Stimulated activated CD4-positive, alpha-beta T cell treated with anti-CD3 and anti-CD28 coated beads, Interleukin-1b, Interleukin-23, amount 100 ng/mL, for 48 hours (primary cell): ENCODE measurements around the gene CCNH.

Experiments
- DNase-seq: peaks from one replicate; pipeline ENCODE4 v3.0.0-alpha.2; 2020

The CCNH gene

GRCh38 chr5:87401626-87402025, 11.1 kb downstream of the CCNH start:
- DNase-seq: no peak

GRCh38 chr5:87400305-87400899, 12.3 kb downstream of the CCNH start:
- DNase-seq: no peak

DNA sequence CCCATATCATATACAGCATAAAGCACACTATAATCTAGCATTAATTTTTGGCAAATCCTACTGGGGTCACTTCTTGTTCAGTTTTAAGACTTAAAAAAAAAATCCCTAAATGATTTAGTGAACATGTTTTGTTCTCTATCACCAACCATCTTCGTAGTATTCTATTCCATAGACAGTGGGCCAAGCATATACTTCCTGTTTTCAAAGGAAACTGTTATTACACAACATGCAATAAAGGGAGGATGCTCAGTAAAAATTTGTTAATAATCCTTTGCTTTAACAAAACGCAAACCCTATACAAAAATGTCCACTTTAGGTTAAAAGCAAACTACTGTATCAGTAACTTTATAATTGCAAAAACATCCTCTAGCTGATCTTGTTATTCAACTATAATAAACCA, 13.0 kb downstream of the CCNH start:
- no peak for DNase-seq

- no peak for DNase-seq
Measured at GRCh38 chr5:87398981-87399614, 13.6 kb downstream of the CCNH start.

DNA sequence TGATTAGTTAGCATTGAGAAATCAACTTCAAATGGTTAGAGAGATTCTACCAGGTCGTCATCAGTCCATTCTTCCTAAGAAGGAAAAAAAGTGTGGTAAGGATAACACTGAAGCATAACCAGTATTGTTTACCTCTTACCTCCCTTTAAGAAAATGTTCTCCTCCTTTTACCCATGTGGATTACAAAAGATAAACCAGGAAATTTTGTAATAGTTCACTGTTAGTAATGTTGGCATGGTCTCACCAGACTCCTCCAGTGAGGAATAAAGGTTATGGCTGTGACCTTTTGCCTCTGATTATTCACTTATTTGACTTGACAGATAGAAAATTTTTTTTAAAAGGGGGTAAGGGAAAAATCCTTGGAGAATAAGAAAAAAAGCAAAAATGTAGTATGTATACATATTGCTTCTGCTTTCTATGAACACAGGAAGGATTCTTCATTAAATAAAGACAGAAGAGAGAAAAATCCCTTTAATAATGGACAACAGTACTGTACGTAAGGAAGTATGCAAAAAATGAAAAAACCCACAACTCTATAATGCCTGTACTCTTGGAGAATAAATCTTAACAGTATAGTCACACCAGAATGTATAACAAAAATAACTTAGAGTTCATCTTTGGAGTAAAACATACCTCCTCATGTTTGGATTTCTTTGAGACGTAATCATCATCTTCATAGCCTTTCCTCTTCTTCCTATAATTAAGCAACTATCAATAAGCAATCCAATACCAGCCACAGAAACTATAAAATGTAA, 18.1 kb downstream of the CCNH start:
- DNase-seq: no peak

GRCh38 chr5:87393331-87393730, 19.4 kb downstream of the CCNH start:
- DNase-seq: no peak

GRCh38 chr5:87392801-87393200, 19.9 kb downstream of the CCNH start:
- DNase-seq: no peak

DNA sequence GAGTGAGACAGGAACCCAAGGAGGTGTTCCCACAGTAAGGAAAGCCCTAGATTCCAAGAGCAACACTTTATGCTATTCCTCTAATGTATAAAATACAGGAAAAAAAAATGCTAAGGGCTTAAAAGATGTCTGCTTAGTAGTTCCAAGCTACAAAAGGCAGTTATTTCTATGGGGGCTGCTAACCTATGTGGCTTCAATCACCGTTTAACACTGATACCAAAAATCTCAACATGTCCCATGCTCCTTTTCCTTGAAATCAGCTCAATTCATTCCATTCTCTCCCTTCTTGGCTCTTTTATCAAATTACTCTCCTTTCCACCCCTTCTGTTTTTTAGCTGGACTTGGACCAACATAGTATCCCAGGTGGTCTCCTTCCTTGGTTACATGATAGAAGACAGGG, 20.6 kb downstream of the CCNH start:
- DNase-seq: no peak

GRCh38 chr5:87390576-87391199, 22.0 kb downstream of the CCNH start:
- DNase-seq: no peak

DNA sequence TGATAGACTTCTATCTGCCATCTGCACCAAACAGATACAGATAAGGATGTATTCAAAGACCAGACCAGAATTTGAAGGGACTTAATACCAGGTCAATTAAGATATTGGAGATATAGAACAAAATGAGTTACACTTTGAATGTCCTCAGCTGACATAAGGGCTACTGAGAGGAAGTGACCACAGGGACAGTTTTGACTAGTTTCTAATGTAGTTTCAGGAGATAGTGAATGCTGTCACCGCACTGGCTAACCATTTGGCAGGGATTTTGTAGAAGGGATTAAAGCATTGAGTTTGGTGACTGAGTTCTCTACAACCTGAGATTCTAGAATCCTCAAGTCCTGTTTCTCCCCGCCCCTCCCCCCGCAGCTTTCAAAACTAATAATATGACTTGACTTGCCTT, 22.7 kb downstream of the CCNH start:
- no peak for DNase-seq

GRCh38 chr5:87389296-87390034, 23.3 kb downstream of the CCNH start:
- DNase-seq: no peak

DNA sequence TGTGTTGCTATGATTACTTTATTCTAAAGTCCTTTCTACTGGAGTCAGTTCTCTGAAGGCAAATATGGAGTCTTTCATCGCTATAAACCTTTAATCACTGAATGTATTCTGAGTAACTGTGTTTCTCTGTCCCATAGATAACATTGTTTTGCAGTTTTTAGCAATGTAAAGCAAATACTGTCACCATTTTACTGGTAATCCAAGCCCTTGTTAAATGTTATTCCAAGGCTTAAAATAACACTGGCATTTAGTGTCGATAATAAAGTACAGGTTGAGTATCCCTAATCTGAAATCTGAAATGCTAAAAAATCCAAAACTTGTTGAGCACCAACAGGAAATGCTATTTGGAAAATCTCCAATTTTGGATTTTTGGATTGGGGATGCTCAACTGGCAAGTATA, 24.6 kb downstream of the CCNH start:
- DNase-seq: no peak

DNA sequence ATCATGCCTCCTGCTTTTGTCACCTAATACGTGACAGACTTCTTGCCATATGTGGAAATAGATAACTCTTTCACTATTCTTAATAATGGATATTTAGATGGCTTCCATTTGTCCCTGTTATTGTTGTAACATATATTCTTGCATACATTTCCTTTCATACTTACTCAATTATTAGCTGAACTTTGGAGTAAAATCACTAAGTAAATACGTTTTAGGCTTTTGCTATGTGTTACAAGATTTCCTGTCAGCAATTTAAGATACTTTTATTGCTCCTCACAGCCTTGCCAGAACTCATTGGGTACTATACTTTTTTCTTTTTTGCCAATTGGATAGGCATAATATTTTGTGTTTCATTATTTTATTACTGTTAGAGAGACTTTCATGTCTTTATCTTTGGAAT, 26.9 kb downstream of the CCNH start:
- no peak for DNase-seq

DNA sequence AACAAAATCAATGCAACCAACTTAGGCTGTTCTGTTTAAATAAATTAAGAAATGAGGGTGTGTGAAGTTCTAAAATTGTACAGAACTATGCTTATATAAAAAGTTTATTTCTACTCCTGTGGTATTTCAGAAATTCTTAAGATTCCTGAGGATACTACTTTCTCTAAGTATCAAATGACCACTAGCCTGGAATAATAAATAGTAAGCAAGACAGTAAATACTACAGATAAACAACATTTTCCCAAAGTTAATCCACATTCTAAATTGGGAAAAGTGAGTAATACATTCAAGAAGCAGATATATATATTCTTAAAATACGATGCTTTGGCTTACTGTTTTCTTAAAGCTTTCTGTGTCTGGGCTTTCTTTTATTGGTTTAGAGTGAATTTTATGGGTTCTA, 29.5 kb downstream of the CCNH start:
- no peak for DNase-seq

- no peak for DNase-seq
Measured at GRCh38 chr5:87382224-87382623, 30.5 kb downstream of the CCNH start.

DNA sequence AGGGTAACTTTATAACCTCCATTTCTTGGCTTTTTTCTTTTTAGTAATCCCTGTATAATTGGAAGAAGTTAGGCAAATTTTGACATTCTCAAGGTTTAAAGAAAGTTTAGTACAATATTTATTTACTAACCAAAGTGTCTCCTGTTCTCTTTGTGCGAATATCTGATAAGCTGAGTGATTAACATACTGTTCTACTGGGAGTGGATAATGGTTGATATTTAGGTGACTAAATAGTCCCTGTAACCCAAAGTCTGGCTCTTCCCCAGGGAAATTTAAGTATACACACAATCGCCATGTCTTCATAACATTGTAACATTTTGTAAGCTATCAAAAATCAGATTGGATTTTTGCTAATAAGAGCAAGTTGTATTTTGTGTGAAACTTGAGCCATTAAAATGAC, 40.0 kb downstream of the CCNH start:
- DNase-seq: no peak

DNA sequence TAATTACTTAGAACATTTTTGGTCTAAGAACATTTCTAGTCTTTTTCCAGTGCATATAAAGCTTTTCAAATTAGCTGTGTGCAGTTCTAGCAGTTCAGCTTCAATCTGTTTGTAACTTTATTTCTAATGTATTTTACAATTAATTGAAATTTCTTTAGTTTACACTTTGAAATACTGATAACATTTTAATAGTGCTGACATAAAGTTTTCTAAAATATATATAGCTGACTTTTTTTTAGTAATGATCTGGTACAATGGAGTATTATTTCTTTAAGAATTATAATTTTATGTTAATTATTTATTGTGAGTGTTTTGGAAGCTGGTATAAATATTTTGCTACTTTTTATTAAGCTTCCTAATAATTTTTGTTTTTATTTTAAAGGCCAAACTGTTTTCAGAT, 43.3 kb downstream of the CCNH start:
- no peak for DNase-seq

DNA sequence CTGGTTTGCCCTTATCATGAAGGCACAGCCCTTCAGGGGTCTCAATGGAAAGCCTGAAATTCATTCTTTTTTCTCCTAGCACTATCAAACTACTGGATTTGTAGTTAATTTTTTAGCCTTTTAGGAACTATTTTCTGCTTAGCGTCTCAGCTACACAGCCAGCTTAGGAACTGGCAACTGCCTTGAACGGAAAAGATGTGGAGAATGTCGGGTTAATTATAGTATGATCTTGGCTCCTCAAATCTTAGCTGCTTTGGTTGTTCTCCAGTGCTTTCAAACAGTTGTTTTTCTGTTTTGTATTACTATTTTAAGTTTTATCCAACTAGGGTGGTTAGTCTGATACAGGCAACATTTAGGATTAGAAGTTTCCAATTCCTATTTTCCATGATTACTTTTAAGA, 44.1 kb downstream of the CCNH start:
- DNase-seq: no peak

GRCh38 chr5:87367243-87367642, 45.5 kb downstream of the CCNH start:
- DNase-seq: no peak

DNA sequence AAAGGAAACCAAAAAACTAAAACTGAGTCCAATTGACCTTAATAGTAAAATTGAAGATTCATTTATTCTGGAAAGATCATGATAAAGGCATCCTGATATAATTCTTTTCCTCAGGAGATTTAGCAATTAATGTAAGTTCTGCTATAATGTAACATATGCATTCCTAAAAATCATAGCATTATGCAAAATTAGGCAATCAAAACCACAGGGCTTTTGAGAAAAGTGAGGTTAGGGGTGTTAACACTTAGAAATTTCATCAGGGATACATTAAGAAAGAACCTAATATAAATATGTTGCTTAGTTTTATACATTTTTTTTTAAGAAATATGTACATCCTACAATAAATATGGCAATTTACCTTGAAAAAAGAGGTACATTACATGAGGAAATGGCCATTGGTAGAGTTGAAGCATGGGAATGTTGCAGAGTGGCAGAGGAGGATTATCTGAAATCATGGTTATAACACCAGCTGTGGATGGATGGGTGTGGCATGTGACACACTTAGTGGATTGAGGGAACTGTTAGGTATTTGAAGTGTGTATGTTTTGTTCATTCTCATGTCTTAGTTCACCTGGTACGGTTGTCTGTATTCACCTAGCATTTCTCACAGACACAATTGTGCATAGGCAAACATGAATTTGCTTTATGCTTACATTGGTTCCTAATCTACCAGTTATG, 51.1 kb downstream of the CCNH start:
- DNase-seq: no peak

- no peak for DNase-seq
Measured at GRCh38 chr5:87361031-87361445, 51.7 kb downstream of the CCNH start.

- no peak for DNase-seq
Measured at GRCh38 chr5:87360132-87360531, 52.6 kb downstream of the CCNH start.

DNA sequence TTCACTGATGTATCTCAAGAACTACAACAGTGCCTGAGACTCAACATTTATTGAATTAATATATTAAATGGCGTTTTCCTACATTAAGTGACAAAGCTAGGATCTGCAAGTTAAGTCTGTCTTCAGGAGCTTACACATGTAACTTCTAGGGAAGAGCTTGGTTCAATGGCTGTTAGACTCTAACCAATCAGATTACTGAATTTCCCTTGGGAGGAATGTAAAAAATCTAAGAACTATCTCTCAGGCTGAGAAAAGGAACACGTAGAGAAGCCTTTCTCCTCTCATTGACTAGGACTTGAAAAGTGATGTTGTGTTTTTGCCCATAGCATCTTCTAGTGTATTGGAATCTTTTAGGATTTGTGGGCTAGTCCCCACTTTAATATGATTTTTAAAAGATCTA, 53.6 kb downstream of the CCNH start:
- DNase-seq: no peak
